Measurements from ENCODE around the gene MRPL23. TPM values are rescaled to one million over a fixed set of nuclear protein-coding genes. Genes with fewer than 3 reads are reported as not detected.

The MRPL23 gene
- total RNA-seq, 2 experiments from 2014 or later = 31.1 to 38.3 TPM

DNA sequence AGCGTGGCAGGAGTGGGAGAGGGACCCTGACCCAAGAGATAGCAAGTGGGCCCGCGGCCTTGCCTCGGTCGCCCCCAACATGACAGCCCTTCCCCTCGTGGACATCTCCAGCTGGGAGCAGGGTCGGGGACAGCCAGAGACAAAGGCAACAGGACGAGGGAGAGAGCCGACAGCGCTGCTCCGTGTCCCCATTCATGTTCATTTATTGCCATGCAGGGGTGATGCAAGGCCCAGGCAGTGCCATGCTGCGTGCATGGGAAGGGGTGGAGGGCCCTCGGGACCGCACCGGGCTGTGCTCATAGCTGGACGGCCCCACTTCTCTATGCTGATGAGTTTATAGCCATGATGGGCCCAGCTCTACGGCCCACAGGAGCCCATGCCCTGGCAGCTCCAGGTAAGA is 12.7 kb downstream of the MRPL23 start:
- TF ChIP-seq, protein P1, sequence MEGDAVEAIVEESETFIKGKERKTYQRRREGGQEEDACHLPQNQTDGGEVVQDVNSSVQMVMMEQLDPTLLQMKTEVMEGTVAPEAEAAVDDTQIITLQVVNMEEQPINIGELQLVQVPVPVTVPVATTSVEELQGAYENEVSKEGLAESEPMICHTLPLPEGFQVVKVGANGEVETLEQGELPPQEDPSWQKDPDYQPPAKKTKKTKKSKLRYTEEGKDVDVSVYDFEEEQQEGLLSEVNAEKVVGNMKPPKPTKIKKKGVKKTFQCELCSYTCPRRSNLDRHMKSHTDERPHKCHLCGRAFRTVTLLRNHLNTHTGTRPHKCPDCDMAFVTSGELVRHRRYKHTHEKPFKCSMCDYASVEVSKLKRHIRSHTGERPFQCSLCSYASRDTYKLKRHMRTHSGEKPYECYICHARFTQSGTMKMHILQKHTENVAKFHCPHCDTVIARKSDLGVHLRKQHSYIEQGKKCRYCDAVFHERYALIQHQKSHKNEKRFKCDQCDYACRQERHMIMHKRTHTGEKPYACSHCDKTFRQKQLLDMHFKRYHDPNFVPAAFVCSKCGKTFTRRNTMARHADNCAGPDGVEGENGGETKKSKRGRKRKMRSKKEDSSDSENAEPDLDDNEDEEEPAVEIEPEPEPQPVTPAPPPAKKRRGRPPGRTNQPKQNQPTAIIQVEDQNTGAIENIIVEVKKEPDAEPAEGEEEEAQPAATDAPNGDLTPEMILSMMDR (IDR thresholded peaks at IDR 0.05) = no peak
- Mint-ChIP-seq H3K27me3 (no peaks in the 10 kb centered on the region), H3K36me3 (ENCODE audit: low read depth) (no peaks in the 10 kb centered on the region), H3K4me1 (ENCODE audit: low read depth) (no peaks in the 10 kb centered on the region), H3K9me3 (no peaks in the 10 kb centered on the region), H3K27ac (no peak overlapping the region), H3K4me3 (no peak overlapping the region)
- Histone ChIP-seq H3K27me3 (ENCODE audit: control insufficient read depth in 1 of 2, insufficient read depth in 2 of 2, low read length in 2 of 2) (no peaks in the 10 kb centered on the region), H3K27ac (ENCODE audit: low read depth in 1 of 2, low read length in 2 of 2) (no peak overlapping the region), H3K36me3 (ENCODE audit: insufficient read depth, low read length) (no peaks in the 10 kb centered on the region), H3K9me3 (ENCODE audit: control insufficient read depth in 1 of 2, insufficient read depth in 1 of 2, low read length in 2 of 2) (no peaks in the 10 kb centered on the region), H3K4me3 (ENCODE audit: low read length) (no peak overlapping the region), H3K4me1 (ENCODE audit: insufficient read depth, low read length) (no peaks in the 10 kb centered on the region)
- ChIA-PET POLR2A (interaction anchor here (0.6 kb wide), 1 partner anchor 113 kb away, joined by 3 read pairs; no protein-coding TSS in a partner anchor), CTCF (no interaction called here)
- DNase-seq = no peak
- intact Hi-C loops (cut with DNase I, micrococcal nuclease) = no loop called here
- no peak for ATAC-seq (ENCODE audit: poor library complexity)

DNA sequence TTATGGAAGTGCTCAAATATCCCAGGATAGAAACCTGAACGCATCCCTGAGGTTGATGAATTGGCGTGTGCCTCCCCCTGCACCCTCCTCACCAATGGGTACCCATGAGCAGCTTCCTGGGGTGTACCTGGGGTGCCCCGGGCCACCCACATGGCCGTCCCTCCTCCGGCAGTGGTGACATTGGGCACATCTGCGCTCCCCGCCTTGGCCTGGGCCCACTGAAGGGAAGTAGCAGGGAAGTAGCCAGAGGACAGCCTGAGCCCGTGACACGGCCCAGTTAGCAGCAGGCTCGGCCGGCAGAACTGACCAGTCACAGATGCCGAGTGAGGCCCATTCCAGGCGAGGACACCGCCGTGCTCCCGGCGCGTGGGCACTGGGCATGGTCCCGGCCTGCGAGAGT is 16.7 kb downstream of the MRPL23 start:
- no peak for DNase-seq
- Histone ChIP-seq H3K4me1 (ENCODE audit: insufficient read depth, low read length) (no peaks in the 10 kb centered on the region), H3K36me3 (ENCODE audit: insufficient read depth, low read length) (no peaks in the 10 kb centered on the region), H3K27ac (ENCODE audit: low read depth in 1 of 2, low read length in 2 of 2) (no peak overlapping the region), H3K9me3 (ENCODE audit: control insufficient read depth in 1 of 2, insufficient read depth in 1 of 2, low read length in 2 of 2) (no peaks in the 10 kb centered on the region), H3K4me3 (ENCODE audit: low read length) (no peak overlapping the region), H3K27me3 (ENCODE audit: control insufficient read depth in 1 of 2, insufficient read depth in 2 of 2, low read length in 2 of 2) (no peaks in the 10 kb centered on the region)
- H3K4me1 Mint-ChIP-seq (ENCODE audit: low read depth) = no peaks in the 10 kb centered on the region
- ChIA-PET POLR2A (no interaction called here), CTCF (no interaction called here)
- intact Hi-C loops (cut with DNase I, micrococcal nuclease) = no loop called here
- TF ChIP-seq, protein P1 (IDR thresholded peaks at IDR 0.05) = no peak
- no peaks in the 10 kb centered on the region for H3K36me3 Mint-ChIP-seq (ENCODE audit: low read depth)
- H3K27ac Mint-ChIP-seq = no peak overlapping the region
- no peaks in the 10 kb centered on the region for H3K9me3 Mint-ChIP-seq
- H3K27me3 Mint-ChIP-seq = no peaks in the 10 kb centered on the region
- ATAC-seq (ENCODE audit: poor library complexity) = no peak
- H3K4me3 Mint-ChIP-seq = no peak overlapping the region

DNA sequence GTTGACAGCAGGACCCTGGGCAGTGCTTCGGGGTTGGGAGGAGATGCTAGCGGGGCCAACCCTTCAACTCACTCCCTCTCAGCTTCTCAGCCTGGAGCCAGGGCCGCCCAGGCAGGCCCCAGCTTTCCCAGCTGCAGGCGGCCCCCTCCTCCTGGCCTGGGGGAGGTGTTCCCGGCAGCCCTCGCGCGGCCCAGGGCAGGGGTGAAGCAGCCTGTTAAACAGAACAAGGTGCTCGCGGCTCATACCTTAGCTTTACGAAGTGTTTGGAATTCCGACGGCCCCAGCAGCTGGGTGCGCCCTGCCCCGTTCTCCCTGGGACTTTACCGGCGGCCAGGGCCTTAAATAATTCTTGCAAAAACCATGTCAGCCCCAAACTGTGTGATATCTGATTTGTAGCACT is 17.2 kb downstream of the MRPL23 start:
- H3K27me3 ChIP-seq (ENCODE audit: control insufficient read depth in 1 of 2, insufficient read depth in 2 of 2, low read length in 2 of 2) = no peaks in the 10 kb centered on the region
- DNase-seq = no peak
- H3K4me1 ChIP-seq (ENCODE audit: insufficient read depth, low read length) = no peaks in the 10 kb centered on the region
- intact Hi-C loops (cut with DNase I, micrococcal nuclease) = no loop called here
- Mint-ChIP-seq H3K4me3 (no peak overlapping the region), H3K4me1 (ENCODE audit: low read depth) (no peaks in the 10 kb centered on the region), H3K27ac (no peak overlapping the region), H3K36me3 (ENCODE audit: low read depth) (no peaks in the 10 kb centered on the region), H3K9me3 (no peaks in the 10 kb centered on the region), H3K27me3 (no peaks in the 10 kb centered on the region)
- POLR2A ChIA-PET = no interaction called here
- no peak overlapping the region for H3K4me3 ChIP-seq (ENCODE audit: low read length)
- CTCF ChIA-PET = no interaction called here
- ATAC-seq (ENCODE audit: poor library complexity) = no peak
- no peaks in the 10 kb centered on the region for H3K36me3 ChIP-seq (ENCODE audit: insufficient read depth, low read length)
- no peaks in the 10 kb centered on the region for H3K9me3 ChIP-seq (ENCODE audit: control insufficient read depth in 1 of 2, insufficient read depth in 1 of 2, low read length in 2 of 2)
- no peak overlapping the region for H3K27ac ChIP-seq (ENCODE audit: low read depth in 1 of 2, low read length in 2 of 2)
- TF ChIP-seq, protein P1 (IDR thresholded peaks at IDR 0.05) = no peak
